K562 (cell line): ENCODE data around the gene PADI4. TPM values are rescaled to one million over a fixed set of nuclear protein-coding genes. Genes with fewer than 3 reads are reported as not detected.

Experiments used
- CTBP1 ChIP-seq: fragments of 450-650 bp; IDR thresholded peaks from 2 replicates; pipeline ENCODE4 v1.6.1; 2016; ENCODE audit warnings: borderline replicate concordance
- E4F1 ChIP-seq: fragments of 250-450 bp; sonication (Bioruptor Pico); IDR thresholded peaks from 2 replicates; pipeline ENCODE4 v1.5.0; 2021; ENCODE audit warnings: mild to moderate bottlenecking, borderline replicate concordance
- KLF6 ChIP-seq: fragments of 250-450 bp; sonication (Bioruptor Pico); IDR thresholded peaks from 2 replicates; pipeline ENCODE4 v1.4.0; 2020; ENCODE audit warnings: mild to moderate bottlenecking, moderate library complexity, borderline replicate concordance
- MTF1 ChIP-seq: fragments of 250-450 bp; sonication (Bioruptor Pico); IDR thresholded peaks from 2 replicates; pipeline ENCODE4 v1.9.0; 2021; ENCODE audit warnings: moderate library complexity, mild to moderate bottlenecking, inconsistent platforms, borderline replicate concordance
- PRDM10 ChIP-seq: fragments of 450-650 bp; IDR thresholded peaks from 2 replicates; pipeline ENCODE4 v1.6.1; 2018; ENCODE audit not compliant: partially characterized antibody
- SP1 ChIP-seq: sonication (generic); formaldehyde crosslinking; IDR thresholded peaks from 2 replicates; pipeline ENCODE4 v1.8.1; 2022; ENCODE audit warnings: mild to moderate bottlenecking, missing genetic modification reagents
- polyA plus RNA-seq, 8 experiments: library from polyadenylated mRNA; depleted of rRNA in 4 of 8; stranded (reverse) in 5 of 8; unstranded in 3 of 8; fragments of >200 nt; fragmentation: Nextera tagmentation in 2 of 8; fragmentation: Illumina TruSeq in 1 of 8; extraction: Ambion mirVana in 2 of 8; extraction: Trizol in 1 of 8; gene quantifications; 2 replicates each; pipeline versions ENCODE4 v1.2.1 to v1.2.3, GENCODE V29; 2011 to 2014; ENCODE audit warnings: inconsistent platforms in 1 of 8, missing spikeins in 1 of 8
- total RNA-seq, 7 experiments: library from RNA; depleted of rRNA in 6 of 7; stranded (reverse); fragments of >200 nt in 6 of 7; fragmentation: Illumina TruSeq in 2 of 7; extraction: Trizol in 2 of 7; gene quantifications; 2 replicates each; pipeline versions ENCODE4 v1.2.1 to v1.2.3, GENCODE V29; 2011 to 2021; ENCODE audit warnings: low replicate concordance in 1 of 7
- TF ChIP-seq, protein P1 (sequence below): fragments of 450-650 bp; IDR thresholded peaks from 2 replicates; pipeline ENCODE4 v1.6.1; 2018; ENCODE audit warnings: mild to moderate bottlenecking, low read depth; ENCODE audit not compliant: partially characterized antibody

Gene PADI4
- total and polyA plus RNA-seq, 9 of the 15 experiments (the other 6 are each of a cell fraction or from before 2014, with no cell fraction given): 0.22 to 0.33 TPM; not detected in 7

- TF ChIP-seq PRDM10 (no peak), CTBP1 (no peak), MTF1 (CRISPR knock-in tag) (no peak), KLF6 (CRISPR knock-in tag) (no peak), E4F1 (CRISPR knock-in tag) (no peak), SP1 (CRISPR knock-in tag) (no peak)
- TF ChIP-seq, protein P1, sequence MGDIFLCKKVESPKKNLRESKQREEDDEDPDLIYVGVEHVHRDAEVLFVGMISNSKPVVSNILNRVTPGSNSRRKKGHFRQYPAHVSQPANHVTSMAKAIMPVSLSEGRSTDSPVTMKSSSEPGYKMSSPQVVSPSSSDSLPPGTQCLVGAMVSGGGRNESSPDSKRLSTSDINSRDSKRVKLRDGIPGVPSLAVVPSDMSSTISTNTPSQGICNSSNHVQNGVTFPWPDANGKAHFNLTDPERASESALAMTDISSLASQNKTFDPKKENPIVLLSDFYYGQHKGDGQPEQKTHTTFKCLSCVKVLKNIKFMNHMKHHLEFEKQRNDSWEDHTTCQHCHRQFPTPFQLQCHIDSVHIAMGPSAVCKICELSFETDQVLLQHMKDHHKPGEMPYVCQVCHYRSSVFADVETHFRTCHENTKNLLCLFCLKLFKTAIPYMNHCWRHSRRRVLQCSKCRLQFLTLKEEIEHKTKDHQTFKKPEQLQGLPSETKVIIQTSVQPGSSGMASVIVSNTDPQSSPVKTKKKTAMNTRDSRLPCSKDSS: no peak
Measured at GRCh38 chr1:17346046-17346789, 38.2 kb downstream of the PADI4 start (continued).
